ENCODE data around the gene LMF1.

DNA sequence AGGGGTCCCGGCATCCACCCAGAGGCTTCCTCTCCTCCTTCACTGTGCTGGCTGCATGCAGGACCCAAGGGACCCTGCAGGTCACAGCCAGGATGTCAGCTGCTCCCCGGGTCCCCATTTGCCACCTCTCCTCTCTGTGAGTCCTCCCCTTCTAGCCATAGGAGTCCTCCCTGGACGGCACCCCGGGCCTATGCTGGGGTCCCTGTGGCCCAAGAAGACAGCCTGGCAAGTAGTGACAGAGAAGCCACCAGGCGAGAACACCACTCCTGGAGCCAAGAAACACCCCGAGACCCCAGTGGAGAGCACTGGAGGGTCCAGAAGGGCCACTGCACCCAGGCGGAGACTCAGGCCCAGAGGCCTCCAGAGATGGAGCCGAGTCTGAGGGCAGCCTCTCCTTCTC is 44.1 kb downstream of the LMF1 start:
- TF ChIP-seq, protein P1, sequence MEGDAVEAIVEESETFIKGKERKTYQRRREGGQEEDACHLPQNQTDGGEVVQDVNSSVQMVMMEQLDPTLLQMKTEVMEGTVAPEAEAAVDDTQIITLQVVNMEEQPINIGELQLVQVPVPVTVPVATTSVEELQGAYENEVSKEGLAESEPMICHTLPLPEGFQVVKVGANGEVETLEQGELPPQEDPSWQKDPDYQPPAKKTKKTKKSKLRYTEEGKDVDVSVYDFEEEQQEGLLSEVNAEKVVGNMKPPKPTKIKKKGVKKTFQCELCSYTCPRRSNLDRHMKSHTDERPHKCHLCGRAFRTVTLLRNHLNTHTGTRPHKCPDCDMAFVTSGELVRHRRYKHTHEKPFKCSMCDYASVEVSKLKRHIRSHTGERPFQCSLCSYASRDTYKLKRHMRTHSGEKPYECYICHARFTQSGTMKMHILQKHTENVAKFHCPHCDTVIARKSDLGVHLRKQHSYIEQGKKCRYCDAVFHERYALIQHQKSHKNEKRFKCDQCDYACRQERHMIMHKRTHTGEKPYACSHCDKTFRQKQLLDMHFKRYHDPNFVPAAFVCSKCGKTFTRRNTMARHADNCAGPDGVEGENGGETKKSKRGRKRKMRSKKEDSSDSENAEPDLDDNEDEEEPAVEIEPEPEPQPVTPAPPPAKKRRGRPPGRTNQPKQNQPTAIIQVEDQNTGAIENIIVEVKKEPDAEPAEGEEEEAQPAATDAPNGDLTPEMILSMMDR (IDR thresholded peaks at IDR 0.05; ENCODE audit: poor library complexity, severe bottlenecking): no peak
- TF ChIP-seq, protein P2, sequence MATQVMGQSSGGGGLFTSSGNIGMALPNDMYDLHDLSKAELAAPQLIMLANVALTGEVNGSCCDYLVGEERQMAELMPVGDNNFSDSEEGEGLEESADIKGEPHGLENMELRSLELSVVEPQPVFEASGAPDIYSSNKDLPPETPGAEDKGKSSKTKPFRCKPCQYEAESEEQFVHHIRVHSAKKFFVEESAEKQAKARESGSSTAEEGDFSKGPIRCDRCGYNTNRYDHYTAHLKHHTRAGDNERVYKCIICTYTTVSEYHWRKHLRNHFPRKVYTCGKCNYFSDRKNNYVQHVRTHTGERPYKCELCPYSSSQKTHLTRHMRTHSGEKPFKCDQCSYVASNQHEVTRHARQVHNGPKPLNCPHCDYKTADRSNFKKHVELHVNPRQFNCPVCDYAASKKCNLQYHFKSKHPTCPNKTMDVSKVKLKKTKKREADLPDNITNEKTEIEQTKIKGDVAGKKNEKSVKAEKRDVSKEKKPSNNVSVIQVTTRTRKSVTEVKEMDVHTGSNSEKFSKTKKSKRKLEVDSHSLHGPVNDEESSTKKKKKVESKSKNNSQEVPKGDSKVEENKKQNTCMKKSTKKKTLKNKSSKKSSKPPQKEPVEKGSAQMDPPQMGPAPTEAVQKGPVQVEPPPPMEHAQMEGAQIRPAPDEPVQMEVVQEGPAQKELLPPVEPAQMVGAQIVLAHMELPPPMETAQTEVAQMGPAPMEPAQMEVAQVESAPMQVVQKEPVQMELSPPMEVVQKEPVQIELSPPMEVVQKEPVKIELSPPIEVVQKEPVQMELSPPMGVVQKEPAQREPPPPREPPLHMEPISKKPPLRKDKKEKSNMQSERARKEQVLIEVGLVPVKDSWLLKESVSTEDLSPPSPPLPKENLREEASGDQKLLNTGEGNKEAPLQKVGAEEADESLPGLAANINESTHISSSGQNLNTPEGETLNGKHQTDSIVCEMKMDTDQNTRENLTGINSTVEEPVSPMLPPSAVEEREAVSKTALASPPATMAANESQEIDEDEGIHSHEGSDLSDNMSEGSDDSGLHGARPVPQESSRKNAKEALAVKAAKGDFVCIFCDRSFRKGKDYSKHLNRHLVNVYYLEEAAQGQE (IDR thresholded peaks at IDR 0.05; ENCODE audit: borderline replicate concordance): no peak
- TF ChIP-seq RAD21 (conservative IDR thresholded peaks at IDR 0.05) (no peak), SMC3 (conservative IDR thresholded peaks at IDR 0.05; ENCODE audit: poor library complexity) (no peak), EZH2 (IDR thresholded peaks at IDR 0.05; ENCODE audit: borderline replicate concordance, insufficient read depth, low read length, poor library complexity, severe bottlenecking) (no peak), TAF1 (IDR thresholded peaks at IDR 0.05; ENCODE audit: low read depth) (no peak), EP300 (conservative IDR thresholded peaks at IDR 0.05; ENCODE audit: poor library complexity, severe bottlenecking) (no peak), POLR2AphosphoS5 (IDR thresholded peaks at IDR 0.05) (no peak)

Measured in neural cell (in vitro differentiated cells).